Activated CD8-positive, alpha-beta memory T cell treated with anti-CD3 and anti-CD28 coated beads, Interleukin-2, amount 50 U/mL, for 24 hours (primary cell): ENCODE measurements around the gene SLIT3.

ENCODE experiments used
- DNase-seq: peaks from one replicate; pipeline ENCODE4 v3.0.0-alpha.2; 2020; ENCODE audit errors: extremely low read depth

SLIT3 gene

DNA sequence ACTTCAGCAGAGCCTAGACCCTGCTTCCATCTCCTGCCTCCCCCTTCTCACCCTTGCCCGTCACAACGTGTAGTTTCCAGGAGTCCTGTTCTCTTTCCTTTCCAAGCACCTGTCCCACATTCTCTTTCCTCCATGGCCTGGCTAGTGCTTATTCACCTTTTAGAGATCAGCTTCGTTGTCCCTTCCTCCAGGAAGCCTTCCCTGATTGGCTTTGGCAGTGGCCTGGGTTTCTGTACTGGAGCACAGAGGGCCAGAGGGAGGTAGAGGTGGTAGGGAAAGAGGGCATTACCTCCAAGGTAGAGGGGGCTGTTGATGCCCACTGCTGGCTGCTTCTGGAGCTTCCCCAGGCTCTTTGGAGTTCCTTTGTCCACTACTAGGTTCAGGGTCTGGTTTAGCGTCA is 628.1 kb downstream of the SLIT3 start:
- no peak for DNase-seq

GRCh38 chr5:168672016-168672415 is 628.9 kb downstream of the SLIT3 start:
- no peak for DNase-seq

DNA sequence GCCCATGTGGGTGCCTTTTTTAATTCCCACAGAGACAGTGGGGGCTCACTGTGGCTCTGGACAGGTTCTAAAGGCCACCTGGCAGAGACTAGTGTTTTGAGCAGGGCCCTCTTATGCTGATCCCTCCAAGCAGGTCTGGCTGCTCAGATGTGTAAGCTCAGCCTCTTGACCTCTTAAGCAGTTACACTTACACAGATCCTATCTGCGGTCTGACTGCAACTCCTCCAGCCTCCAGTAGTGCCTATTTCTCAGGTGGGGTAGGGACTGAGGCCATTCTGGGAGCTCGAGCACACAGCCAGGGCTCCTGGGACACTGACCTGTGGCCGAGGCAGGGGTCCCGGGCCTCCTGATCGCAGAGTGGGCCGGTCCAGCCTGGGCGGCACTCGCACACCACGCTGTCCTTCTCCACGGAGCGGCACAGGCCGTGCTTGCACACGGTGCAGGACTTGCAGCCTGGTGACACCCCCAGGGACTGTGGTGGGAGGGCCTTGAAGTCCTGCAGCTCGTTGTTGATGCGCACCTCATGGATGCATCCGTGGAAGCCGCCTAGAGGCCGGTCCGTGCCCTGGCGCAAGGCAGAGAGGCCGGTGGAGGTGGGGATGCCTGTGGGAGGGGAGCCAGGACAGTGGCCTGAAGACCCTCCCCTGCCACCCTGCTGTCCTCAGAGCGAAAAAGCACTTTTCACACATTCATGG is 629.9 kb downstream of the SLIT3 start:
- DNase-seq = no peak

DNA sequence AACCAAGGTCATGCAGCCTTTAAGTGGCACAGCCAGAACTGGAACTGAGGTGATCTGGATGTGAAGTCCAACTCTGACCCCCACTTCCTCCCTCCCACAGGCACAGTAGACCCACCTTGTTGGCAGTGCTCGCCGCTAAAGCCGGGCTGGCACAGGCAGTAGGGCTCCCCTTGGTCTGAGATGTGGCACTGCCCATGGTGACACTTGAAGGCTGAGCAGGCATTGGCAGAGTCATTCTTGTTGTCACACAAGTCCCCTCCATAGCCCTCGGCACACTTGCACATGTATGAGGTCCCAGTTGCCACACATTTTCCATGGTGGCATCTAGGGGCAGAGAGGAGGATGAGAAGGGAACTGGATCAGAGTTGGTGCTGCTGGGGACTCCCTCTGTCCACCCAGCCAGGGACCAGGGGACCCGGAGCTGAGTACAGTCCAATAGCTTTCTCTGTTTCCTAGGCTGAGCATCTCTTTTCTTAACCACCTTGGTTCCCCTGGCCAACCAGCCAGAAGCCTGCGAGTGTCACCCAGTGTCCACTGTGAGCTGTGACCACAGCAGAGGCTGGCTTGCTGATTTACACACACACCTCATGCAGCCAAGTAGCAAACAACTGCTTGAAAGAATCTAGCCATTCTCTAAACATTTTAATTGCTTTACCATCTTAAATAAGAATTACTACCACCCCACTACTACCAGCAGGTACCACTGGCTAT is 631.1 kb downstream of the SLIT3 start:
- no peak for DNase-seq

DNA sequence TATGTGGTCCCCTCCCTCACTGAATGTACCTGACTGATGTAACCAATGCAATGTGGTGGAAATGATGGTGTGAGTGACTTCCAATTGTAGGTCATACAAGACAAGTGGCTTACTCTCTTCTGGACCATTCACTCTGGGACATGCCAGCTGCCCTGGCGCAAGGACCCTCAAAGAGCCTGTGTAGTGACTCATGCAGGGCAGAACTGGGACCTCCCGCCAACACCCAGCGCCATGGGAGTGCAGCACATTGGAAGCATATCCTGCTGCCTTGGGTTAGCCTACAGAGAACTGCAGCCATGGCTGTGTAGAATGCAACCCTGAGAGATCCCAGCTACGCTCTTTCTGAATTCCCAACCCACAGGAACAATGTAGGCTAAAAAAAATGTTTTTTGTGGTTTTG is 631.8 kb downstream of the SLIT3 start:
- DNase-seq = no peak

DNA sequence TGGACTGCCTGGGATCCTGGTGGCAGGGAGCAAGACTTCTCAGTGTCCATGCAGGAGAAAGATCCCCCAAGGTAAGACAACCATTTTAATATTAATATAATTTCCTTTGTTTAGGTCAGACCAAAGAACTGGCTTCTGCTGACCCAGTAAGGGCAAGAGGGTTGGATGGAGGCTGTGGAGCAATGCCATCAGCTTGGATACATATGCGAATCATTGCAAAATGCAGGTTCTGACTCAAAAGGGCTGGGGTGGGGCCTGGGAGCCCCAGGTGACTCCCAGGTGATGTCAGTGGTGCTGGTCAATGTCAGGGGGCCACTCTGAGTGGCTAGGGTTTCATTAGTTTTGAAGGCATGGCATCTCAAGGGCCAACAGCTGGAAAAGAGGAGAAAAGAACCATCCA is 632.9 kb downstream of the SLIT3 start:
- no peak for DNase-seq

GRCh38 chr5:168667301-168667840 is 633.6 kb downstream of the SLIT3 start:
- DNase-seq = no peak

GRCh38 chr5:168666356-168666755 is 634.6 kb downstream of the SLIT3 start:
- no peak for DNase-seq

- no peak for DNase-seq
These were observed 637.5 kb downstream of the SLIT3 start for GRCh38 chr5:168663276-168664004.

- DNase-seq = no peak
These were observed 639.1 kb downstream of the SLIT3 start for GRCh38 chr5:168661593-168662485.

DNA sequence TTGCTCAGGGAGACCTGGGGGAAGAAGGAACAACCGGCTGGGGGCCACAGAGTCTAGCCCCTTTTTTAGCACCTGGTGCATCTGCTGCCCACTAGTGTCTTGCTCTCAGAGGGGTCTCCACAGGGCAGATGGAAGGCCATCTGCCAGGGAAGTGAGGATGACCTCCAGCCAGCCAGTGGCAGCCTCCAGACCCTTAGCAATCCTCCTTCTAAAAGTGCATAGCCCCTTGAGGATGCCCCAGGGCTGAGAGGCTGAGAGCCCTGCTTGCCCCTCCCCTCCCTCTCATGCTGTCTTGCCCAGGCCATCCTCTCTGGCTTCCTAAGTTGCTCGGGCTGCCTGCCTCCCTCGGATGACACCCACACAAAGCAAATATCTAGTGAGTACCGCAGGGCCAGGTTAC is 640.2 kb downstream of the SLIT3 start:
- DNase-seq = no peak

DNA sequence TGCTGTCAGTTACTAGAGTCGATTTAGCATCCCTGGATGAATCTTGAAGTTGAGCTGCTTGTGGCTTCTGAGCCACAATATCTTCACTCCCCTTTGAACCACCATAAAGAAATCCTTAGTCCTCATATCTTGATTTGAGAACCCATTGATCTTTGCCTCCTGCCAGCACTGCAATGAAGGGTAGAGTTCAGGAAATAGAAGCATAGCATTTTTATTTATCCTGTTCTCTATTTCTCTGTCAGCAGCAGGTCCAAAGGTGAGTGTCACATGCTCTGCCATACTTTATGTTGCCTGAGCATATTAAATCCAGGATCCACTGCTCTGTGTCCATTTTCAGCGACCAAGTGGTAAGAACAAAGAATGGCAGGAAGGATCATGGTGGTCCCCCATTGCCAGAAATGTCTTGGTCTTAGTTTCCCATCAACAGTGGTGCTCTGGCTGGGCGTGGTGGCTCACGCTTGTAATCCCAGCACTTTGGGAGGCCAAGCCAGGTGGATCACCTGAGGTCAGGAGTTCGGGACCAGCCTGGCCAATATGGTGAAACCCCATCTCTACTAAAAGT is 641.6 kb downstream of the SLIT3 start:
- DNase-seq = no peak

- DNase-seq = no peak
These were observed 642.5 kb downstream of the SLIT3 start for GRCh38 chr5:168658394-168658793.

GRCh38 chr5:168656633-168657032 is 644.3 kb downstream of the SLIT3 start:
- DNase-seq = no peak

- DNase-seq = no peak
These were observed 645.6 kb downstream of the SLIT3 start for GRCh38 chr5:168655316-168655715.

GRCh38 chr5:168654211-168654721 is 646.7 kb downstream of the SLIT3 start:
- DNase-seq = no peak

DNA sequence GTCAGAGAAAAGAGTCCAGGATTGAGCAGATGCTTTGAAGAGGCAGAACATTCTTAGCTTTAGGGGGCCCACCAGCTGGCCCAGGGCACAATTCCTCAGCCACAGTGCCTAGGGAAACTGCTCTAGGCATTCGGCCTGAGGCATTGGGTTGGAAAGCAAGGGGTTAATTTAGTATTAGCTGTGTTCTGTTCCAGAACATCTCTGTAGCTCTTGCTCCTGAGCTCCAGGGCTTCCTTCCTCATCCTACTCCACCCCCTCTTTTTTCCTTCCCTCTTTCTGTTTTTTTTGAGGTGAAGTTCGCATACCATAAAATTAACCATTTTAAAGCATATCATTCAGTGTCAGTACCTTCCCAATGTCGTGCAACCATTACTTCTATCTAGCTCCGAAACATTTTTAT is 647.3 kb downstream of the SLIT3 start:
- no peak for DNase-seq

DNA sequence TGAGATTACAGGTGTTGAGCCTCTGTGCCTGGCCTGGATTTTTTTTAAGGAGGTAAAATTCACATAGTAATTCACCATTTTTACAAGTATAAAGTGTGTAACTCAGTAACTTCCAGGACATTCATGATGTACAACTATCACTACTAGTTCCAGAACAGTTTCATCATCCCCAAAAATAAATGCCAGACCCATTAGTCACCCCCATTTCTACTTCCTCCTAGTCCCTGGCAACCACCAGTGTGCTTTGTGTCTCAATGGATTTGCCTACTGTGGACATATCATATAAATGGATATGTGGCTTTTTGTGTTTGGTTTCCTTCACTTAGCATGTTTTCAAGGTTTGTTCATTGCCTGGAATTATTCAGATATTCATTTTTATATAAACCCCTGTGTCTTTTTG is 649.3 kb downstream of the SLIT3 start:
- DNase-seq = no peak

GRCh38 chr5:168649306-168649705 is 651.6 kb downstream of the SLIT3 start:
- no peak for DNase-seq

GRCh38 chr5:168648576-168648975 is 652.4 kb downstream of the SLIT3 start:
- no peak for DNase-seq

GRCh38 chr5:168648016-168648415 is 652.9 kb downstream of the SLIT3 start:
- DNase-seq = no peak
